HepG2 (cell line): ENCODE measurements around the gene CTDP1. TPM values are rescaled to one million over a fixed set of nuclear protein-coding genes. Genes with fewer than 3 reads are reported as not detected.

ENCODE experiments used
- ATAC-seq: fragments of 200-7000 bp; cut with Tn5 transposase; 3 replicates; pipeline ENCODE4 v1.9.1; 2020; ENCODE audit warnings: mild to moderate bottlenecking, moderate library complexity
- BruUV-seq: library from RNA; stranded (reverse); fragments of 400-500 nt; replicated peaks from 2 replicates; lab custom pipeline; 2021; lab: Mats Ljungman, UMichigan
- CTCF ChIA-PET: fragments of 300-600 bp; formaldehyde crosslinking; extraction: SDS; loops from one replicate; lab custom pipeline; 2021; ENCODE audit warnings: low total read pairs, inconsistent platforms, low intra/inter-chr PET ratio; lab: Yijun Ruan, JAX
- POLR2A ChIA-PET: fragments of 350-600 bp; sonication (Branson Sonifier 250); formaldehyde crosslinking; loops from one replicate; lab custom pipeline; 2020; ENCODE audit warnings: antibody characterized with exemption, inconsistent platforms; lab: Yijun Ruan, JAX
- DNase-seq: peaks from one replicate; pipeline ENCODE4 v3.0.0-alpha.2; 2015; ENCODE audit warnings: low spot score
- FAIRE-seq: peaks from 3 replicates; lab custom pipeline; 2011; peaks lifted over from hg19 to GRCh38; lab: Jason Lieb, UNC
- H2AFZ ChIP-seq: one replicate; pipeline ENCODE4 v1.6.1; 2011; ENCODE audit warnings: low read length, inconsistent platforms
- H3K27ac ChIP-seq: fragments of 300-600 bp; 3 replicates; pipeline ENCODE4 v1.8.0; 2011; ENCODE audit warnings: mixed run types, mild to moderate bottlenecking, mixed read lengths, low read length, inconsistent platforms; ENCODE audit not compliant: insufficient read depth; ENCODE audit errors: extremely low read length
- H3K27me3 ChIP-seq, 2 experiments: fragments of 200-600 bp in 1 of 2; 2 replicates in 1 of 2; 3 replicates in 1 of 2; pipeline versions ENCODE4 v1.6.0 to v1.8.0; 2011; ENCODE audit warnings: low read length in 2 of 2, mild to moderate bottlenecking in 2 of 2, moderate library complexity in 2 of 2, inconsistent platforms in 1 of 2; ENCODE audit not compliant: insufficient read depth in 2 of 2, control insufficient read depth in 1 of 2
- H3K36me3 ChIP-seq, 2 experiments: fragments of 200-600 bp in 1 of 2; replicated peaks in 1 of 2; 2 replicates in 1 of 2; 3 replicates in 1 of 2; pipeline versions ENCODE4 v1.5.1 to v1.8.0; 2011; ENCODE audit warnings: low read length in 2 of 2, inconsistent platforms in 1 of 2; ENCODE audit not compliant: insufficient read depth in 2 of 2, control insufficient read depth in 1 of 2
- H3K4me1 ChIP-seq: 2 replicates; pipeline ENCODE4 v1.5.1; 2012; ENCODE audit warnings: low read length, inconsistent platforms; ENCODE audit not compliant: insufficient read depth
- H3K4me2 ChIP-seq: 2 replicates; pipeline ENCODE4 v1.6.0; 2011; ENCODE audit warnings: low read depth, low read length, inconsistent platforms
- H3K4me3 ChIP-seq, 3 experiments: fragments of 200-600 bp in 1 of 3; sonication (generic), shearing (Covaris generic) in 1 of 3; replicated peaks in 1 of 3; 2 replicates each; pipeline ENCODE4 v1.5.1; 2011 to 2016; ENCODE audit warnings: low read length in 3 of 3, inconsistent platforms in 2 of 3, low read depth in 2 of 3, mild to moderate bottlenecking in 2 of 3, control low read depth in 1 of 3, mixed read lengths in 1 of 3; ENCODE audit not compliant: insufficient read depth in 1 of 3
- H3K79me2 ChIP-seq: one replicate; pipeline ENCODE4 v1.6.1; 2011; ENCODE audit warnings: low read length, inconsistent platforms; ENCODE audit not compliant: insufficient read depth
- H3K9ac ChIP-seq: 2 replicates; pipeline ENCODE4 v1.6.0; 2011; ENCODE audit warnings: mild to moderate bottlenecking, low read depth, low read length, inconsistent platforms; ENCODE audit not compliant: insufficient read depth
- H3K9me3 ChIP-seq: 2 replicates; pipeline ENCODE4 v1.5.1; 2012; ENCODE audit warnings: mild to moderate bottlenecking, low read length
- H4K20me1 ChIP-seq: 2 replicates; pipeline ENCODE4 v1.6.0; 2011; ENCODE audit warnings: inconsistent platforms, mild to moderate bottlenecking, low read length, moderate library complexity; ENCODE audit not compliant: insufficient read depth
- AGO2 ChIP-seq: fragments of 200-400 bp; formaldehyde crosslinking; optimal IDR thresholded peaks from 2 replicates; pipeline ENCODE3; 2017; ENCODE audit warnings: mild to moderate bottlenecking, low read depth, low read length, moderate library complexity
- ATF7 ChIP-seq, 2 experiments: fragments of 450-650 bp in 1 of 2; sonication (generic) in 1 of 2; formaldehyde crosslinking in 1 of 2; IDR thresholded peaks; 2 replicates each; pipeline versions ENCODE4 v1.4.0 to v1.6.1; 2016 to 2020; ENCODE audit warnings: antibody characterized with exemption in 1 of 2, mild to moderate bottlenecking in 1 of 2, missing genetic modification reagents in 1 of 2
- JUND ChIP-seq: sonication (generic); formaldehyde crosslinking; IDR thresholded peaks from 2 replicates; pipeline ENCODE4 v1.8.0; 2022; ENCODE audit warnings: mild to moderate bottlenecking, missing genetic modification reagents
- ZBTB38 ChIP-seq: sonication (generic); formaldehyde crosslinking; IDR thresholded peaks from 2 replicates; pipeline ENCODE4 v1.5.1; 2020; ENCODE audit warnings: mild to moderate bottlenecking, missing genetic modification reagents
- ZNF3 ChIP-seq: IDR thresholded peaks from 2 replicates; pipeline ENCODE4 v1.7.0; 2017; ENCODE audit warnings: inconsistent platforms
- WGBS: methylation state at CpG from one replicate; pipeline ENCODE4 v1.1.6; 2017; ENCODE audit warnings: low lambda C conversion rate; 5-methylcytosine and 5-hydroxymethylcytosine counted together
- in situ Hi-C: cut with HindIII; loops from 2 replicates; pipeline ENCODE4 v1.10.0; 2017; ENCODE audit warnings: low pct_unique_long_range_greater_than_20kb; ENCODE audit not compliant: extremely low pct_ligation_motif_present
- intact Hi-C: fragments of 100-400 bp; cut with micrococcal nuclease; formaldehyde crosslinking; loops from one replicate; pipeline ENCODE4 v1.10.0; 2022; ENCODE audit not compliant: unreplicated experiment
- polyA plus RNA-seq, 8 experiments: library from polyadenylated mRNA; depleted of rRNA in 3 of 8; stranded (reverse) in 7 of 8; unstranded in 1 of 8; fragments of >200 nt; fragmentation: Illumina TruSeq in 4 of 8; extraction: Trizol in 4 of 8; gene quantifications; 2 replicates each; pipeline versions ENCODE4 v1.2.1 to v1.2.3, GENCODE V29; 2011 to 2016; ENCODE audit warnings: low read depth in 4 of 8, missing spikeins in 1 of 8, mixed read lengths in 1 of 8; ENCODE audit not compliant: insufficient read depth in 1 of 8
- total RNA-seq, 5 experiments: library from RNA; depleted of rRNA; stranded (reverse); fragments of >200 nt; fragmentation: Illumina TruSeq; extraction: Trizol; gene quantifications; 2 replicates each; pipeline ENCODE4 v1.2.3, GENCODE V29; 2016; ENCODE audit warnings: low read depth in 1 of 5
- TF ChIP-seq, protein P1 (sequence below): sonication (generic); formaldehyde crosslinking; IDR thresholded peaks from 2 replicates; pipeline ENCODE4 v1.4.0; 2020; ENCODE audit warnings: missing genetic modification reagents
- TF ChIP-seq, protein P2 (sequence below): sonication (generic); formaldehyde crosslinking; IDR thresholded peaks from 2 replicates; pipeline ENCODE4 v1.8.1; 2023; ENCODE audit warnings: mild to moderate bottlenecking, missing genetic modification reagents

CTDP1 gene
- total and polyA plus RNA-seq, 2 of the 13 experiments (the other 11 are each of a cell fraction or from before 2014, with no cell fraction given): 6.9 to 11.0 TPM

DNA sequence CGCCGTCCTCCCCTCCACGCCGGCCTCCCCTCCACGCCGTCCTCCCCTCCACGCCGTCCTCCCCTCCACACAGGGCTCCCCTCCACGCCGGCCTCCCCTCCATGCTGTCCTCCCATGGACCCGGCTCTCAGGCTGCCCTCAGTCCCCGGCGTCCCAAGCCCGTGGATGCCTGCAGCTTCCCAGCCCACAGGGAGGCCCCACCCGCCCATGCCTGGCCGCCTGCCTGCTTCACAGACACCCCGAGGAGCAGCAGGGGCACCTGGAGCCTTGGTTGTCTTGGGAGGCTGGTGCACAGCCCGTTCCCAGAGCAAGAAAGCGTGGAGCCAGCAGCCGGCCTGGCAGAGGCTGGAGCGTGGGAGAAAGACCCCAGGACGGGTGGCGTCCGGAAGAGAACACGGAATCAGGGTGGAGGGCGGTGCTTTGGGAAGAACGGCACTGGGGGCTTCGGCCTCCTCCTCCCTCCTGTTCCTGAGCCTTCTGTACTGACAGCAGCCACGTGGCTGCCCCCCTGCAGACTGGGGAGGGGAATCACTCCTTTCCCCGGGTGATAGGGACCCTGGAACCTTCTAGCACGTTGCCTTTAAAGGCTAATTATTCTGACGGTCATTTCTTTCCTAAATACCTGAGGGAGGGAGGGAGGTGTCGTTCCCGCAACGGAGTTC lies 92.0 kb downstream of the CTDP1 start:
- H4K20me1 ChIP-seq: no peaks in the 10 kb centered on the region
- 34% methylated on average over 32 of the region's 35 CpGs for WGBS
- ATAC-seq (no peak), FAIRE-seq (no peak), DNase-seq (no peak)
- in situ Hi-C loops (no loop called here), intact Hi-C loops (no loop called here)
- ChIA-PET CTCF (no interaction called here), POLR2A (no interaction called here)
- H3K36me3 ChIP-seq: no peaks in the 10 kb centered on the region
- no peaks in the 10 kb centered on the region for H3K9me3 ChIP-seq
- no peak overlapping the region for H3K27ac ChIP-seq
- no peaks in the 10 kb centered on the region for H3K79me2 ChIP-seq
- H3K9ac ChIP-seq: no peak overlapping the region
- BruUV-seq: no TSS peak
- H3K27me3 ChIP-seq: peaks cover 6 to 68% of the 10 kb centered on the region in 2 experiments; a peak in 4 of 5 replicates
- no peaks in the 10 kb centered on the region for H3K4me1 ChIP-seq
- H2AFZ ChIP-seq: no peak overlapping the region
- H3K4me3 ChIP-seq: no peak overlapping the region
- no peak overlapping the region for H3K4me2 ChIP-seq
- TF ChIP-seq AGO2: no peak
- TF ChIP-seq, protein P1, sequence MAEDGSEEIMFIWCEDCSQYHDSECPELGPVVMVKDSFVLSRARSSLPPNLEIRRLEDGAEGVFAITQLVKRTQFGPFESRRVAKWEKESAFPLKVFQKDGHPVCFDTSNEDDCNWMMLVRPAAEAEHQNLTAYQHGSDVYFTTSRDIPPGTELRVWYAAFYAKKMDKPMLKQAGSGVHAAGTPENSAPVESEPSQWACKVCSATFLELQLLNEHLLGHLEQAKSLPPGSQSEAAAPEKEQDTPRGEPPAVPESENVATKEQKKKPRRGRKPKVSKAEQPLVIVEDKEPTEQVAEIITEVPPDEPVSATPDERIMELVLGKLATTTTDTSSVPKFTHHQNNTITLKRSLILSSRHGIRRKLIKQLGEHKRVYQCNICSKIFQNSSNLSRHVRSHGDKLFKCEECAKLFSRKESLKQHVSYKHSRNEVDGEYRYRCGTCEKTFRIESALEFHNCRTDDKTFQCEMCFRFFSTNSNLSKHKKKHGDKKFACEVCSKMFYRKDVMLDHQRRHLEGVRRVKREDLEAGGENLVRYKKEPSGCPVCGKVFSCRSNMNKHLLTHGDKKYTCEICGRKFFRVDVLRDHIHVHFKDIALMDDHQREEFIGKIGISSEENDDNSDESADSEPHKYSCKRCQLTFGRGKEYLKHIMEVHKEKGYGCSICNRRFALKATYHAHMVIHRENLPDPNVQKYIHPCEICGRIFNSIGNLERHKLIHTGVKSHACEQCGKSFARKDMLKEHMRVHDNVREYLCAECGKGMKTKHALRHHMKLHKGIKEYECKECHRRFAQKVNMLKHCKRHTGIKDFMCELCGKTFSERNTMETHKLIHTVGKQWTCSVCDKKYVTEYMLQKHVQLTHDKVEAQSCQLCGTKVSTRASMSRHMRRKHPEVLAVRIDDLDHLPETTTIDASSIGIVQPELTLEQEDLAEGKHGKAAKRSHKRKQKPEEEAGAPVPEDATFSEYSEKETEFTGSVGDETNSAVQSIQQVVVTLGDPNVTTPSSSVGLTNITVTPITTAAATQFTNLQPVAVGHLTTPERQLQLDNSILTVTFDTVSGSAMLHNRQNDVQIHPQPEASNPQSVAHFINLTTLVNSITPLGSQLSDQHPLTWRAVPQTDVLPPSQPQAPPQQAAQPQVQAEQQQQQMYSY (CRISPR knock-in tag): no peak
- no peak for TF ChIP-seq ZNF3
- TF ChIP-seq ZBTB38 (CRISPR knock-in tag): no peak
- TF ChIP-seq, protein P2, sequence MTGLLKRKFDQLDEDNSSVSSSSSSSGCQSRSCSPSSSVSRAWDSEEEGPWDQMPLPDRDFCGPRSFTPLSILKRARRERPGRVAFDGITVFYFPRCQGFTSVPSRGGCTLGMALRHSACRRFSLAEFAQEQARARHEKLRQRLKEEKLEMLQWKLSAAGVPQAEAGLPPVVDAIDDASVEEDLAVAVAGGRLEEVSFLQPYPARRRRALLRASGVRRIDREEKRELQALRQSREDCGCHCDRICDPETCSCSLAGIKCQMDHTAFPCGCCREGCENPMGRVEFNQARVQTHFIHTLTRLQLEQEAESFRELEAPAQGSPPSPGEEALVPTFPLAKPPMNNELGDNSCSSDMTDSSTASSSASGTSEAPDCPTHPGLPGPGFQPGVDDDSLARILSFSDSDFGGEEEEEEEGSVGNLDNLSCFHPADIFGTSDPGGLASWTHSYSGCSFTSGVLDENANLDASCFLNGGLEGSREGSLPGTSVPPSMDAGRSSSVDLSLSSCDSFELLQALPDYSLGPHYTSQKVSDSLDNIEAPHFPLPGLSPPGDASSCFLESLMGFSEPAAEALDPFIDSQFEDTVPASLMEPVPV: no peak
- TF ChIP-seq JUND (CRISPR knock-in tag): no peak
- no peak for TF ChIP-seq ATF7 (IDR thresholded peaks at IDR 0.05)
- TF ChIP-seq ATF7 (CRISPR knock-in tag; IDR thresholded peaks at IDR 0.05): no peak
